Neutrophil (primary cell): ENCODE data around the gene TRPC1.

Experiments used
- H3K27ac ChIP-seq: fragments of 200-600 bp; sonication (generic); 2 replicates; pipeline ENCODE4 v1.5.1; 2016; ENCODE audit warnings: mild to moderate bottlenecking, moderate library complexity
- H3K27me3 ChIP-seq: fragments of 200-600 bp; sonication (generic); 2 replicates; pipeline ENCODE4 v1.6.0; 2016; ENCODE audit warnings: mild to moderate bottlenecking
- H3K36me3 ChIP-seq: fragments of 200-600 bp; sonication (generic); 2 replicates; pipeline ENCODE4 v1.5.1; 2017
- H3K4me1 ChIP-seq, 2 experiments: fragments of 200-600 bp in 1 of 2; sonication (generic) in 1 of 2; 1 replicate in 1 of 2; 2 replicates in 1 of 2; pipeline versions ENCODE4 v1.5.1 to v1.6.1; 2013 to 2016; ENCODE audit warnings: low read depth in 1 of 2, low read length in 1 of 2, mild to moderate bottlenecking in 1 of 2, moderate library complexity in 1 of 2; ENCODE audit not compliant: control insufficient read depth in 1 of 2, insufficient read depth in 1 of 2
- H3K4me3 ChIP-seq, 2 experiments: fragments of 200-600 bp in 1 of 2; sonication (generic) in 1 of 2; 1 replicate in 1 of 2; 2 replicates in 1 of 2; pipeline ENCODE4 v1.5.1; 2013 to 2016; ENCODE audit warnings: low read depth in 1 of 2, low read length in 1 of 2, mild to moderate bottlenecking in 1 of 2, moderate library complexity in 1 of 2
- H3K9me3 ChIP-seq: fragments of 200-600 bp; sonication (generic); 2 replicates; pipeline ENCODE4 v1.5.1; 2016
- TF ChIP-seq, protein P1 (sequence below): fragments of 200-600 bp; sonication (generic); IDR thresholded peaks from 2 replicates; pipeline ENCODE4 v1.5.1; 2016; ENCODE audit warnings: antibody characterized with exemption

The TRPC1 gene

GRCh38 chr3:142754494-142754893 lies 30.7 kb downstream of the TRPC1 start:
- no peaks in the 10 kb centered on the region for H3K9me3 ChIP-seq
- TF ChIP-seq, protein P1, sequence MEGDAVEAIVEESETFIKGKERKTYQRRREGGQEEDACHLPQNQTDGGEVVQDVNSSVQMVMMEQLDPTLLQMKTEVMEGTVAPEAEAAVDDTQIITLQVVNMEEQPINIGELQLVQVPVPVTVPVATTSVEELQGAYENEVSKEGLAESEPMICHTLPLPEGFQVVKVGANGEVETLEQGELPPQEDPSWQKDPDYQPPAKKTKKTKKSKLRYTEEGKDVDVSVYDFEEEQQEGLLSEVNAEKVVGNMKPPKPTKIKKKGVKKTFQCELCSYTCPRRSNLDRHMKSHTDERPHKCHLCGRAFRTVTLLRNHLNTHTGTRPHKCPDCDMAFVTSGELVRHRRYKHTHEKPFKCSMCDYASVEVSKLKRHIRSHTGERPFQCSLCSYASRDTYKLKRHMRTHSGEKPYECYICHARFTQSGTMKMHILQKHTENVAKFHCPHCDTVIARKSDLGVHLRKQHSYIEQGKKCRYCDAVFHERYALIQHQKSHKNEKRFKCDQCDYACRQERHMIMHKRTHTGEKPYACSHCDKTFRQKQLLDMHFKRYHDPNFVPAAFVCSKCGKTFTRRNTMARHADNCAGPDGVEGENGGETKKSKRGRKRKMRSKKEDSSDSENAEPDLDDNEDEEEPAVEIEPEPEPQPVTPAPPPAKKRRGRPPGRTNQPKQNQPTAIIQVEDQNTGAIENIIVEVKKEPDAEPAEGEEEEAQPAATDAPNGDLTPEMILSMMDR, result no peak
- H3K36me3 ChIP-seq, result no peaks in the 10 kb centered on the region
- H3K27me3 ChIP-seq, result no peaks in the 10 kb centered on the region
- H3K4me1 ChIP-seq, result no peaks in the 10 kb centered on the region
- no peak overlapping the region for H3K27ac ChIP-seq
- no peak overlapping the region for H3K4me3 ChIP-seq

DNA sequence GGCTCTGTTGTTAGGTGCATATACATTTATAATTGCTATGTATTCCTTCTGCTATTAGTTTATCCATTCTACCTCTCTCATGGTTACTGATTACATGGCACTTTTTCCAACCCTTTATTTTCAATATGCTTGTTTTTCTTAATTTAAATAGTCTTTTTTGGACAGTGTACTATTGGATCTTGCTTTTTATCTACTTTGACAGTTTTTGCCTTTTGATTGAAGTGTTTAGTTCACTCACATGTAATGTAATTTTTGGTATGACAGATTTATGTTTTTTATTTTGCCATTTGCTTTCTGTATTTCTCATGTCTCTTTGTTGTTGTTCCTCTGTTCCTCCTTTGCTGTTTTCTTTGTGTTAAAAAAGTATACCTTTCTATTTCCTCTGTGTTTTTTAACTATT lies 44.5 kb downstream of the TRPC1 start:
- Histone ChIP-seq H3K9me3 (no peaks in the 10 kb centered on the region), H3K4me3 (no peak overlapping the region), H3K27ac (no peak overlapping the region), H3K36me3 (no peaks in the 10 kb centered on the region), H3K4me1 (no peaks in the 10 kb centered on the region), H3K27me3 (no peaks in the 10 kb centered on the region)
- TF ChIP-seq, protein P1, result no peak

GRCh38 chr3:142777927-142778326 lies 54.1 kb downstream of the TRPC1 start:
- TF ChIP-seq, protein P1, result no peak
- Histone ChIP-seq H3K27ac (no peak overlapping the region), H3K4me1 (no peaks in the 10 kb centered on the region), H3K36me3 (no peaks in the 10 kb centered on the region), H3K9me3 (no peaks in the 10 kb centered on the region), H3K27me3 (no peaks in the 10 kb centered on the region), H3K4me3 (no peak overlapping the region)

GRCh38 chr3:142778541-142778940 lies 54.7 kb downstream of the TRPC1 start:
- H3K4me1 ChIP-seq, result no peaks in the 10 kb centered on the region
- H3K4me3 ChIP-seq, result no peak overlapping the region
- H3K27ac ChIP-seq, result no peak overlapping the region
- no peaks in the 10 kb centered on the region for H3K36me3 ChIP-seq
- TF ChIP-seq, protein P1, result no peak
- H3K27me3 ChIP-seq, result no peaks in the 10 kb centered on the region
- no peaks in the 10 kb centered on the region for H3K9me3 ChIP-seq

- H3K27ac ChIP-seq, result no peak overlapping the region
- TF ChIP-seq, protein P1, result no peak
- no peaks in the 10 kb centered on the region for H3K36me3 ChIP-seq
- no peak overlapping the region for H3K4me3 ChIP-seq
- H3K4me1 ChIP-seq, result no peaks in the 10 kb centered on the region
- no peaks in the 10 kb centered on the region for H3K9me3 ChIP-seq
- no peaks in the 10 kb centered on the region for H3K27me3 ChIP-seq
These were observed 55.8 kb downstream of the TRPC1 start for GRCh38 chr3:142779591-142779990.

GRCh38 chr3:142782616-142783015 lies 58.8 kb downstream of the TRPC1 start:
- TF ChIP-seq, protein P1, result no peak
- Histone ChIP-seq H3K4me3 (no peak overlapping the region), H3K36me3 (no peaks in the 10 kb centered on the region), H3K9me3 (no peaks in the 10 kb centered on the region), H3K27me3 (no peaks in the 10 kb centered on the region), H3K4me1 (no peaks in the 10 kb centered on the region), H3K27ac (no peak overlapping the region)
